Right lobe of liver (tissue), 6 donors: ENCODE results near the gene GFOD1. TPM values are rescaled to one million over a fixed set of nuclear protein-coding genes. Genes with fewer than 3 reads are reported as not detected.

Experiments
- ATAC-seq, 4 donors: fragments of 200-7000 bp; cut with Tn5 transposase; one replicate each; pipeline ENCODE4 v1.9.1; 2020; ENCODE audit warnings: mild to moderate bottlenecking in 4 of 4, moderate library complexity in 4 of 4
- DNase-seq, 3 donors: peaks; one replicate each; pipeline ENCODE4 v3.0.0-alpha.2; 2020
- H3K27ac ChIP-seq, 3 donors: fragments of 200-600 bp; one replicate each; pipeline ENCODE4 v1.8.0; 2022
- H3K27me3 ChIP-seq, 2 donors: fragments of 200-600 bp; one replicate each; pipeline ENCODE4 v1.8.0; 2022
- H3K36me3 ChIP-seq, 4 donors: fragments of 200-600 bp; sonication (generic) in 1 of 4; one replicate each; pipeline versions ENCODE4 v1.5.1 to v1.8.0; 2017 to 2022; ENCODE audit warnings: control low read depth in 1 of 4
- H3K4me1 ChIP-seq, 4 donors: fragments of 200-600 bp; sonication (generic) in 1 of 4; one replicate each; pipeline versions ENCODE4 v1.5.1 to v1.8.0; 2017 to 2022; ENCODE audit warnings: control low read depth in 1 of 4
- H3K4me3 ChIP-seq, 3 donors: fragments of 200-600 bp; one replicate each; pipeline ENCODE4 v1.8.0; 2022
- H3K9me3 ChIP-seq, 4 donors: fragments of 200-600 bp; sonication (generic) in 1 of 4; one replicate each; pipeline versions ENCODE4 v1.5.1 to v1.8.0; 2017 to 2022; ENCODE audit warnings: control low read depth in 1 of 4
- POLR2A ChIP-seq: fragments of 450-650 bp; IDR thresholded peaks from one replicate; pipeline ENCODE4 v1.6.1; 2017; ENCODE audit warnings: antibody characterized with exemption, mild to moderate bottlenecking
- WGBS: methylation state at CpG from one replicate; pipeline ENCODE4 v1.1.6; 2018; ENCODE audit warnings: low coverage, low lambda C conversion rate; ENCODE audit not compliant: insufficient coverage; ENCODE audit errors: missing lambda C conversion rate; 5-methylcytosine and 5-hydroxymethylcytosine counted together
- intact Hi-C, 2 donors: fragments of 100-400 bp; cut with DNase I; formaldehyde crosslinking; loops; one replicate each; pipeline versions ENCODE4 v1.11.2 to v1.14.1; 2022
- total RNA-seq, 6 experiments: library from RNA; depleted of rRNA in 2 of 6; stranded (reverse); fragments of >200 nt in 2 of 6; fragmentation: NEBNext Ultra II Directional in 3 of 6; extraction: Animal tissue kit (Norgen Biotek cat#: 25700) in 3 of 6; gene quantifications; one replicate each; pipeline versions ENCODE4 v1.1.0 to v1.2.4, GENCODE V29; 2016 to 2023
- TF ChIP-seq, protein P1 (sequence below), 4 donors: fragments of 200-600 bp in 3 of 4; fragments of 450-650 bp in 1 of 4; IDR thresholded peaks; one replicate each; pipeline versions ENCODE4 v1.5.1 to v1.8.0; 2016 to 2022; ENCODE audit warnings: antibody characterized with exemption in 4 of 4, mild to moderate bottlenecking in 2 of 4
- donor health status: DM: no; HTN: yes; CAD: no.
- donor health status: DM: no; HTN: no; CAD: no.
- donor health status: DM: no; HTN: no; CAD: no.
- donor health status: DM: no; HTN: yes; CAD: no.
- donor health status: DM: no; HTN: yes; CAD: no.

Gene GFOD1
- total RNA-seq, 6 experiments from 2014 or later, result 5.4 to 8.5 (median 7.5) TPM

DNA sequence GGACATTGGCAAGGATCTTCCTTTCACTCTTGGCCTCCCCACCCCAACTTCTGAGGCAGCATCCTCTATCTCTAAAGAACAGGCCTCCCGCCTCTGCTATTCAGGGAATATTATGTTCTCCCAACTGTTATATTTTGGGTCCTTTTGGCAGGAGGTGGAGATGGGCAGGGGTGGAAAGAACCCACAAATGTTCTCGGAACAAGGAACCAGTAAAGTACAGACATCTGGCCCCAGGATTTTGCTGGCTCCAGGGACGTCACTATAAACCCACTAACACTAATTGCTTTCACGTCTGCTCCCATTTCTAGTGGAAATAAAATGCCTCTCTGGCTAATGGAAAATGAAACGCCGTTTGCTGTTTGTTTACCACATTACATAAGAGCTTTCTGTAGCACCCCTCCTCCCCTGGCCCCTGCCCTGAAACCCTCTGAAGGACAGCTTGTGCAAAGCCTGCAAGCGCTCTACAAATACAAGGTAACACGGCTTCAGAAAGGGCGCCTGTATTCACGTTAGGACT, 81.4 kb downstream of the GFOD1 start:
- Histone ChIP-seq H3K36me3 (no peaks in the 10 kb centered on the region), H3K9me3 (no peaks in the 10 kb centered on the region), H3K27me3 (no peaks in the 10 kb centered on the region), H3K27ac (peak overlapping the region; percentile 37 to 90 (median 87)), H3K4me3 (no peak overlapping the region), H3K4me1 (peaks cover 0 to 62% (median 29%) of the 10 kb centered on the region in 4 donors)
- DNase-seq (peak; percentile 44 to 83 (median 80)), ATAC-seq (peak; percentile 46 to 75 (median 66))
- TF ChIP-seq POLR2A, result no peak
- TF ChIP-seq, protein P1, sequence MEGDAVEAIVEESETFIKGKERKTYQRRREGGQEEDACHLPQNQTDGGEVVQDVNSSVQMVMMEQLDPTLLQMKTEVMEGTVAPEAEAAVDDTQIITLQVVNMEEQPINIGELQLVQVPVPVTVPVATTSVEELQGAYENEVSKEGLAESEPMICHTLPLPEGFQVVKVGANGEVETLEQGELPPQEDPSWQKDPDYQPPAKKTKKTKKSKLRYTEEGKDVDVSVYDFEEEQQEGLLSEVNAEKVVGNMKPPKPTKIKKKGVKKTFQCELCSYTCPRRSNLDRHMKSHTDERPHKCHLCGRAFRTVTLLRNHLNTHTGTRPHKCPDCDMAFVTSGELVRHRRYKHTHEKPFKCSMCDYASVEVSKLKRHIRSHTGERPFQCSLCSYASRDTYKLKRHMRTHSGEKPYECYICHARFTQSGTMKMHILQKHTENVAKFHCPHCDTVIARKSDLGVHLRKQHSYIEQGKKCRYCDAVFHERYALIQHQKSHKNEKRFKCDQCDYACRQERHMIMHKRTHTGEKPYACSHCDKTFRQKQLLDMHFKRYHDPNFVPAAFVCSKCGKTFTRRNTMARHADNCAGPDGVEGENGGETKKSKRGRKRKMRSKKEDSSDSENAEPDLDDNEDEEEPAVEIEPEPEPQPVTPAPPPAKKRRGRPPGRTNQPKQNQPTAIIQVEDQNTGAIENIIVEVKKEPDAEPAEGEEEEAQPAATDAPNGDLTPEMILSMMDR (IDR thresholded peaks at IDR 0.05), result no peak
- intact Hi-C loops, result no loop called here
- 27% methylated on average over 10 of the region's 10 CpGs for WGBS

DNA sequence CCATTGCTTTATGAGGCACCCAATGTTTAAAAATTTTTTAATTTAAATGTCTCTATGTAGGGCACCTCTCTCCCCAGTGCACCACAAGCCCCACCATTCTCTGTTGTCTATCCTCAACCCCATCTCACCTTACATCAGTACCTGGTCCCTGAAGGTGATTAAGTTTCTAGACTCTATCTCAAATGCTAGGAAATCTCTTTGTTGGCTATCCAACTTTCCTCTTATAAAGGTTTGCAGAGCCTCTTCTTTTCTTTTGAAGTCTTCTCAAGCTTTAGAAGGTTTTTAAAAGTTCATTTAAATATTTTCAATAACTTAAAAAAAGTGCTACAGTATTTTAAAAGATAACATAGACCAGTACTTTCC, 82.5 kb downstream of the GFOD1 start:
- Histone ChIP-seq H3K4me1 (peaks cover 0 to 51% (median 27%) of the 10 kb centered on the region in 4 donors), H3K9me3 (no peaks in the 10 kb centered on the region), H3K27ac (peak overlapping the region in 2 of 3 donors; percentile 87 to 90), H3K4me3 (no peak overlapping the region), H3K27me3 (no peaks in the 10 kb centered on the region), H3K36me3 (no peaks in the 10 kb centered on the region)
- DNase-seq, result no peak
- TF ChIP-seq POLR2A, result no peak
- TF ChIP-seq, protein P1 (IDR thresholded peaks at IDR 0.05), result no peak
- no peak for ATAC-seq
- intact Hi-C loops, result no loop called here

DNA sequence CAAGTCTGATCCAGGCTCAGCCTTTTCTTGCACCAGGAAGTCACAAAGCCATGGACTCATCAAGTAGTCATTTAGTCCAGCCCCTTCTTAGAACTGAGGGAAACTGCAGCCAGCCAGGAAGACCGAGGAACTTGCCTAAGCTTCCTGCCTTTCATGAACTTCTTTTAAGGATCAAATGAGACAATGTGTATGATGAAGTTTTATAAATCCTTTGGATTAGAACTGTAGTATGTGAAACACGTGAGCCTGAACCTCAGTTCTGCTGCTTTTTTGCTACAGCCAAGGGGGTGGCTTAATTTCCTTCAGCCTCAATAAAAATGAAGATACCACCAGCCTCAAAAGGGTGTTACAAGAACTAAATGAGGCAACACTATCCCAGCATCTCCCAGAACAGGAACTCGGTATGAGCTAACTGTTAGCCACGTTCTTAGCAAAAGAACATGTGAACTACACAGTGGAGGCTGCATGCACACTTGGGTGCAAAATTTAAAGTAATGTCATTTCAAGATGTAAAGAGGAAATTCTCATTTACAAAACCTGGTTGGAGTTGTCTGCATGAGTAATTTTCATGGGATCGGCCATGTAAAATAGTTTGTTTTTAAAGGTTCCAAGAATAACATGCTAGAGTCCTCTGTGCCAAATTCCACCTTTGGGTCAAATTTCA, 83.0 kb downstream of the GFOD1 start:
- peak in 3 of 4 donors; percentile 10 to 21 (median 18) for ATAC-seq
- Histone ChIP-seq H3K4me3 (no peak overlapping the region), H3K4me1 (peaks cover 0 to 47% (median 24%) of the 10 kb centered on the region in 4 donors), H3K27me3 (no peaks in the 10 kb centered on the region), H3K9me3 (no peaks in the 10 kb centered on the region), H3K27ac (peak overlapping the region; percentile 42 to 90 (median 87)), H3K36me3 (no peaks in the 10 kb centered on the region)
- WGBS, result 23% methylated on average over 5 of the region's 5 CpGs
- DNase-seq, result no peak
- intact Hi-C loops, result no loop called here
- TF ChIP-seq, protein P1 (IDR thresholded peaks at IDR 0.05), result no peak
- TF ChIP-seq POLR2A, result no peak

DNA sequence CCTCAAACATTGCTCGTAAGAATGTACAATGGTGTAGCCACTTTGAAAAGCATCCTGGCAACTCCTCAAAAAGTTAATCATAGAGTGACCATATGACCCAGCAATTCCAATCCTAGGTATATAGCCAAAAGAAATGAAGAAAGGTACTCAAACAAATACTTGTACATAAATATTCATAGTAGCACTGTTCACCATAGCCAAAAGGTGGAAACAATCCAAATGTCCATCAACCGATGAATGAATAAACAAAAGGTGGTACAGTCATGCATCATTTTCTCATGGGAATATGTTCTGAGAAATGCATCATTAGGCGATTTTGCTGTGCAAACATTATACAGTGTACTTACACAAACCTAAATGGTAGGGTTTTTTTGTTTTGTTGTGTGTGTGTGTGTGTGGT, 84.7 kb downstream of the GFOD1 start:
- intact Hi-C loops, result no loop called here
- no peaks in the 10 kb centered on the region for H3K36me3 ChIP-seq
- H3K4me1 ChIP-seq, result peaks cover 0 to 37% (median 18%) of the 10 kb centered on the region in 4 donors
- DNase-seq, result no peak
- no peak for ATAC-seq
- no peak for TF ChIP-seq POLR2A
- TF ChIP-seq, protein P1 (IDR thresholded peaks at IDR 0.05), result no peak
- no peaks in the 10 kb centered on the region for H3K27me3 ChIP-seq
- H3K4me3 ChIP-seq, result no peak overlapping the region
- no peaks in the 10 kb centered on the region for H3K9me3 ChIP-seq
- no peak overlapping the region for H3K27ac ChIP-seq
- WGBS, result 95% methylated on average over 3 of the region's 3 CpGs
